DOHH2 (cell line): ENCODE results near the gene RNU7-1.

Experiments
- CTCF ChIP-seq: fragments of 200-600 bp; sonication (generic); IDR thresholded peaks from one replicate; pipeline ENCODE4 v1.5.1; 2014; ENCODE audit warnings: antibody characterized with exemption, mild to moderate bottlenecking, low read depth, low read length; ENCODE audit not compliant: poor library complexity, severe bottlenecking
- EZH2phosphoT487 ChIP-seq: fragments of 200-600 bp; sonication (generic); IDR thresholded peaks from 2 replicates; pipeline ENCODE4 v1.6.1; 2017; ENCODE audit warnings: borderline replicate concordance, mild to moderate bottlenecking, antibody characterized with exemption, low read length, moderate library complexity, mixed read lengths

- TF ChIP-seq CTCF: no peak
- TF ChIP-seq EZH2phosphoT487: no peak
These were observed 4.5 kb upstream of the RNU7-1 start for GRCh38 chr12:6939191-6939540.
